Brain pericyte (primary cell): ENCODE data around the gene STX8.

ENCODE experiments used
- DNase-seq: peaks from one replicate; pipeline ENCODE4 v3.0.0-alpha.2; 2012; ENCODE audit warnings: low read depth, low spot score

The STX8 gene

DNA sequence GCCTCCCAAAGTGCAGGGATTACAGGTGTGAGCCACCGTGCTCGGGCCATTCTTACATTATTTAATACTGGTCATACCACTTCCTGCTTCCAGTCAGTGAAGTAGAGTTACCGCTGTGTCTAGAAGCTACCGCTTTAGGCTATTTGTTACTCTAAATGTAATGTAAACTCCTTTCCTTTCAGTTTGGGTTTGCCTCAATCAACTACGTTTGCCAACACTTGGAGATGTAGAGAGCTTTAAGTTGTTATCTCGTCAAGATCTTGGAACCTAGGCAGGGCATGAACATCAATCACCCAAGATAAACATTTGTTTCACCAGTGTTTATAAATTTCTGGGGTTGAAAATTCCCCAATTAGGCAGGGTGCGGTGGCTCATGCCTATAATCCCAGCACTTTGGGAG lies 275.9 kb downstream of the STX8 start:
- no peak for DNase-seq

- no peak for DNase-seq
Observed at GRCh38 chr17:9298776-9299295, 276.8 kb downstream of the STX8 start.

GRCh38 chr17:9298135-9298534 lies 277.5 kb downstream of the STX8 start:
- no peak for DNase-seq

DNA sequence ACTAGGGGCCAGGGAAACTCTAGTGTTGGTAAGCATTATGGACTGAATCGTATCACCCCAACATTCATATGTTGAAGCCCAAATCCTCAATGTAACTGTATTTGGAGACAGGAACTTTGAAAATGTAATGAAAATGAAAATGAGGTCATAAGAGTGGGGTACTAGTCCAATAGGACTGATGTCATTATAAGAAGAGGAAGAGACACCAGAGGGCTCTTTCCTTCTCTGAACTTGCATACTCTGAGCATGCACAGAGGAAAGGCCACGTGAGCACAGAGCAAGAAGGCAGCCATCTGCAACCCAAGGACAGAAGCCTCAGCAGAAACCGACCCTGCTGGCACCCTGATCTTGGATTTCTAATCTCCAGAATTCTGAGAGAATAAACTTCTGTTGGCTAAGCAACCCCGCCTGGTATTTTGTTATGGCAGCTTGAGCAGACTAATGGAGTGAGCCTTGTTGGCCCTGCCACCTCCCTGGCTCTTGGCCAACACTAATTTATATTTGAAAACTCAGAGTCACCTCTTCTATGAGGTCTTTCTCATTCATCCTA lies 280.9 kb downstream of the STX8 start:
- no peak for DNase-seq

DNA sequence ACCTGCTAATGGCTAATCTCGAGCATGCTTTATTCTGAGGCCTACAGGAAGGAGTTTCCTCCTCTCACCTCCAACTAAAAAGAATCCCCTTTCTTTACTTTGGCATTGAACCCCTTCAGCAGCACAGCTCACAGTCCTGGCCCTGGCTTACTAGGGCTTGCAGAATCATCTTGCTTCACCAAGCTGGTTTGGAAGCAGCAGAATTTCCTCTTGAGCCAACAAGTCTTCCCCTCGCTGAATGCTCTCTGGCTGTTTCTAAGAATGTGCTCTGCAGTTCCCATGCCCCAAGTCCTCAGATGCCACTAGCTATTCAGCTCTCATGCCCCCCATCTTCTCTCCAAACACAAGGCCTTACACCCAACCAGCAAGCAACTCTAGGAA lies 283.1 kb downstream of the STX8 start:
- no peak for DNase-seq

- DNase-seq: no peak
Observed at GRCh38 chr17:9291912-9292560, 283.6 kb downstream of the STX8 start.

- DNase-seq: no peak
Observed at GRCh38 chr17:9290226-9290613, 285.4 kb downstream of the STX8 start.

DNA sequence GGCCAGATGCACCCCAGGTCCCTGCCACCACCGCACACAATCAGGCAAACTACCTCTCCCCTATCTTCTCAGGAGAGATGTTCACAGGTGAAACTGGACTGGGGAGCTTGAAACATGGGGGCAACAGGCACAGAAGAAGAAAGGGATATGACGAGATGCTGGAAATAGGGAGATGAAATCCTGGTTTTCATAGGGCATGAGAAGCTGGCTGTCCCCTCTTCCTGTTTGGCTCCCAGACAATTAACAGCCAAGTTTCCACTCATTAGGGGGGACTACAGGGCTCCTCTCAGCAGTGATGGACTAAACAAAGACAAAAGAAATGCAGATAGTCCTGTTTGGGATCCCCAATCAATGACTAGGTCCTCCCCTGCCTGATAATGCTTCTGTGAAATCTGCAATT lies 288.3 kb downstream of the STX8 start:
- DNase-seq: no peak

DNA sequence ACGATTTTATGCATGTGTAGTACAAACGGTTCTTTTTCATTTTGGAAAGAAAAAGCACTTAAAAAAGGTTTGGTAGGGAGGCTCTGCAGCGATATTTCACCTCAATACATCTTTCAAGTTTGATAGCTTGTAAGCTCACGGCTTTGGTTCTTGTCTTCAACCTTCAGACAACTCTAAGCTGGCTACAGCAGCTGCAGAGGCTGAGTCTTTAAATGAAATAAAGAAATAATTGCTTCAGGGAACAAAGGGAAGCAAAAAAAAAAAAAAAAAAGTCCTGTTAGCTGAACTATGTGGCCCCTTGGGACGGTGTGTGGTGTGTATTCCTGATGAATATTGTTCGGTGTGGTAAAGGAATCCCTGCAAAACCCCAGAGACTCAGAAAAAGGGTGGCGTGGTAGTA lies 289.2 kb downstream of the STX8 start:
- no peak for DNase-seq

DNA sequence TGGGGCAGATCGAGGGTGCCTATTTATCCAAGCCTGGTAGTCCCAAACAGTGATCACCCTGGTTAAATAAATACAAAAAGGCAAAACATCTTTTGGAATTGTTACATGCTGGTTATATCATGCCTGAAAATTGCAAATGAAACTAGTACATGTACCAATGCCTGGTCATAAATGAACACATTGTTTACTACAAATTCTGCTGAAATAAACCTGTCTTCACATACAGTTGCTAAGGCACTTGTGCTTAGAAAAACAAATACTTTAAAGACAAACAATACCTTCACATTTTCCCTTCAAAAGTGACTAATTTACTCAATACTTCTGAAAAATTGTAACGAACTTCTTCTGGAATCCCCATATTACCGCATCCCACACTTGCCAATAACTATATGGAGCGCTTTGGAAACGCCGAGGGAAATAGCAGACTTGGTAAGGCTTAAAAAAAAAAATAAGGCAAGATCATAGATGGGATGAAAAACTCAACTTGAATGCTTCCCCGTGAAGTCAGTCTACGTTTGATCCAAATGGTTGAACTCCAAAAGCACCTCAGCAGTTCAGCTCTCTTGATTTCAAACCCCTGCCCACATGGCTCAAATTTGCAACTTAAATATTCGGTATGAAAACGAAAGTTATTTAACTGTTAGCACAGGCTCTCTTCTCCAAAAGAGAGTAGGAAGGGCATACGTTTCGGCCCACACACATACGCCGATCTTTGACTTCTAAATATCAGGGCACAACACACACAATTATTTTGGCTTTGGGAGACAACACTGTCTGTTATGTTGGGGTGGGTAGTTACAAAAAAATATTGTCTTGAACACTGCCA lies 289.8 kb downstream of the STX8 start:
- no peak for DNase-seq

DNA sequence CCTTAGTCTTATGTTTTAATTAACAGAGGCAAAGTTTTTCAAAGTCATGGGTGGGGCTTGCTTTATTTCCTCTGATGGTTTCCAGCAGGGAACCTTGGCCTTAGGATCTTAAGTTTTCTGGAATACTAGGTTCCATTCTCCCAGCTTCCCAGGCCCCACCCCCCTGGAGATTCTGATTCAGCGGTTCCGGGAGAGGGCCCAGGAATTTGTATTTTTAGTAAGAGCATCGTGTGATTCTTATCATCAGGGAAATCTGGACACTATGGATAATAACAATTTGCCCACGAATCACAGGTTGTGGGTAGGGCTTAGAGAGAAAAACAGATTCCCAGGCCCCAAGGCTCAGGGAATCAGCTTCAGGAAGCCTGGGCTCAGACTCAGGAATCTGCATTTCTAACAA lies 290.7 kb downstream of the STX8 start:
- DNase-seq: no peak

DNA sequence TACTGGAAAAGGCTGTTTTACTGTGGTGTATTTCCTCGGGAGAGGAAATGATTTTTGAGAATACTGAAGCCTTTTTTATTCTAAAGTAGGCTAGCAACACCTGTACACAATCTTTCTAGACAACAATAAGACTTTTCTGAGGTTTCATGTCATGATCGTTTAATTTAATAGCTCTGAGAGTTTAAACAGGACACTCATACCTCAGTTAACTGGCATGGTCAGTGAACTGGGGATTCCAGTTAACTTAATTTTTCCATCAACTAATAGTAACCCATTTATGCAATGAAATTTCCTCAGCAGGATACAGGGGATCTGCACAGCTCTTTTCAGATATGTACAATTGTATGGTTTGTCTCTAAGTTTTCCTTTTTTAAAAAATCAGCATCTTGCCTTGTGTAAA lies 291.7 kb downstream of the STX8 start:
- DNase-seq: no peak

- no peak for DNase-seq
Observed at GRCh38 chr17:9279893-9280292, 295.7 kb downstream of the STX8 start.

- no peak for DNase-seq
Observed at GRCh38 chr17:9274973-9275372, 300.6 kb downstream of the STX8 start.

DNA sequence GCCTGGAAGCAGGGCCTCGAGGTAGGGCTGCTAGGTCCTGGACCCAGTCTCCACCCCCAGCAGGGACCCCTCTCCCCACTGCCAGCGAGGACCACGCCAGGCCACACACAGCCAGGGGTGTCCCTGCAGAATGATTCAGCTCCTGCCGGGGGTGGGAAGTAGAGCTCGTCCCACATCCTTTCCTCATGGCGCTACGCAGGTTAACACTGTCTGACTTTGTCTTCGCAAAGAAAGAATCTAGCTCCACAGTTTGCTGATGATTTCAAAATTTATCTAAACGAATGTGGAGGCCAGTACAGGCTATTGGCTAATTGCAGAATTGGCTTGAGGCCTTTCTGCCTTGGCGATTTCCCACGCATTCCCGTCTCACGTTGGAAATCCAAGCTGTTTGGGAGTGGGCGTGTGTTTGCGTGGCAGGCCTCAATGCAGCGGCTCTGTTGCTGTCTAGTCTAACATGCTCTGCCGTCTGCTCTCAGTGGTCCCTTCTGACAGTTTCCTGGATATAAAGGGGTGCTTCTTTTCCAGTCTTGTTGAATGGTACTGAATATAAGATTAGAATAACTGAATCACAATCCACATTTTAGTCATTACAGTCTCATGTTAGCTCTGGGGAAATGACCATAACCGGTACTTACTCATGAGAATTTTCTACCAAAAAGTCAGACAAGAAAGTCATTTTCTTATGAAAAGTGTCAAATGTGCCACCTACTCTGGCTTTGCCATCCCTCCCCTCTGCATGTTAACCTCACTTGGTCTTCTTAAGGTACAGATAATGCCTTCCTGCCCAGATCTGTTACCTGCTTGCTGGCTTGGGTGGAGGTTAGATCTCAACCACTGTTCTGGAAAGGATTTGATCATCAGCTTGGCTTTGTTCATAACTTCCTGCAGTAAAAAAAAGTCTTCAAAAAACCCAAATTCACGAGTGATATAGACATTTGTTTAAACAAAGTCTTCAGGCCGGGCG lies 301.9 kb downstream of the STX8 start:
- DNase-seq: no peak

DNA sequence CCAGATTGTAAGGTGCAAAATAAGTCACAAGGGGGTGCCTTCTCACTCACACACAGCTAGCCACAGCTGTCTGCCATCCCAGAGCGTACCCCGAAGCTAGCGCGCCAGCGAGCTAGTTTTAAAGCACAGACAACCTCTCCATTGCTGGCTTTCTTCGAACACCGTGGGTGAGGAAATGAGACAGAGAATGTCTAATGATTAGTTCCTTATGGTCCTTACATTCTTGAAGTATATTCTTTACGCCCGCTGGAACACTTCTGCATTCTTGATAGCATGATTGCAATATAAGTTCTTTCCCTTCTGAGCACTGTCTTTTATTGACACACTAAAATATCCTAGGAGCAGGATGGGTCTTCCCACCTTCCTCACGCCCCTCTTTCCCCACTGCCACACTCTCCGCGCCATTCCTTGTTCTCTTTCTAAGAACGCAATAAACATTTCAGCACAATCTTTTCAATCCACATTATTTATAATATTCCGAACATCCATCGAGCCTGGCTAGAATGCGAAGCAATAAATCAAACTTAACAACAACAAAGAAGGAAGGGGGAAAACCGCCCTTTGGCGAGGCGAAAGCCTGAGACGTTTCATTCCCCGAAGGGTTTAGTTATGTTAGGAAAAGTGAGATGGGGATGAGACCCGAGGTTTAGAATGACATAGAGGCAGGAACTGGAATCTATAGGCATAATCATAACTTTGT lies 303.0 kb downstream of the STX8 start:
- no peak for DNase-seq

- DNase-seq: no peak
Observed at GRCh38 chr17:9271989-9272388, 303.6 kb downstream of the STX8 start.

GRCh38 chr17:9270921-9271320 lies 304.7 kb downstream of the STX8 start:
- no peak for DNase-seq

DNA sequence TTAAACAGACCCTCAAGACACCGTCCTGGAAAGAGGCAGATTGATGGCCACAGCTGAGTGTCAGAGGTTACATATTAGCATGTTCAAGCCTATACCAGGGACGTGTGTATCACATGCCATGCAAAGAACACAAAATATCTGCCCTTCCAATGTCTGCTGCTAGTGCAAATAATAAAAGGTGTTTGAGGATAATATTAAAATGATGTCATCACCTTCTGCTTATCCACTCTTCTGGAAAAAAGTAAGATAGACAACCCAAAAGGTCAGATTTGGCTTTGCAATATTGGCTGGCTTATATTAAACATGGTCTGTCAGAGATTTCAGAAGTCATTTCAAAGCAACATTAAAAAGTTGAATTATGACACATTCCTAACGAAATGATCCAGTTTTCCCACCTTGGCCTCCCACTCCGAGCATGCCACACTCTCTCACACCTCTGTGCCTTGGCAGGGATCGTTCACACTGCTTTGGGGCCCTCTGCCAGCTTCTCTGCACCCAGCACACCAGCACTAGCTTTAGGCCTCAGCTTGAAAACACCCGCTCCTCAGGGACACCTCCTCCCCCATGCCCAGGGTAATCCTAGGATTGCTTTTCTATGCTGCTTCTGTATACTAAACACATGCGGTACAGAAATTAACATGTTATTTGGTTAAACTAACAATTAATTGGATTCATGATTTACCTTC lies 306.1 kb downstream of the STX8 start:
- no peak for DNase-seq

DNA sequence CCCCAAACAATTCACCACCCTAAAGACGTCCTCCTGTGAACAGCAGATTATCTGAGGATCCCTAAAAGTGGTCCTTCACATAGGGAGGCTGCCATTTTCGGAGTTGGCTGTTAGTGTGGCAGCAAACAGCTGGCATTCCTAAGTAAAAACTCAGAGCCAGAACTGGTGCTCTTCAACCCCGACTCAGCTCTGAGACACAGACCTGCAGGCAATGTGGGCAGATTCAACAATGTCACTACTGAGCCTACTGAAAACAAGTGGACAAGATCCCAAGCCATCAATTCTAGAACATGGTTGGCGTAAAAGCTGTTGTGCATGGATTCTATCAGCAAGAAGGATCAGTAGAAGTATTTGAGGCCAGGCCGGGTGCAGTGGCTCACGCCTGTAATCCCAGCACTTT lies 307.1 kb downstream of the STX8 start:
- DNase-seq: no peak

GRCh38 chr17:9266697-9267117 lies 308.9 kb downstream of the STX8 start:
- no peak for DNase-seq
